Epidermal melanocyte (primary cell): Measurements from ENCODE around the gene CCR6.

Source experiments
- DNase-seq: peaks from one replicate; pipeline ENCODE4 v3.0.0; 2011; ENCODE audit warnings: low spot score; ENCODE audit not compliant: insufficient read length

The CCR6 gene

GRCh38 chr6:167119670-167120582 lies 3.0 kb upstream of the CCR6 start:
- DNase-seq = no peak

GRCh38 chr6:167120583-167120903 lies 2.4 kb upstream of the CCR6 start:
- DNase-seq = no peak

DNA sequence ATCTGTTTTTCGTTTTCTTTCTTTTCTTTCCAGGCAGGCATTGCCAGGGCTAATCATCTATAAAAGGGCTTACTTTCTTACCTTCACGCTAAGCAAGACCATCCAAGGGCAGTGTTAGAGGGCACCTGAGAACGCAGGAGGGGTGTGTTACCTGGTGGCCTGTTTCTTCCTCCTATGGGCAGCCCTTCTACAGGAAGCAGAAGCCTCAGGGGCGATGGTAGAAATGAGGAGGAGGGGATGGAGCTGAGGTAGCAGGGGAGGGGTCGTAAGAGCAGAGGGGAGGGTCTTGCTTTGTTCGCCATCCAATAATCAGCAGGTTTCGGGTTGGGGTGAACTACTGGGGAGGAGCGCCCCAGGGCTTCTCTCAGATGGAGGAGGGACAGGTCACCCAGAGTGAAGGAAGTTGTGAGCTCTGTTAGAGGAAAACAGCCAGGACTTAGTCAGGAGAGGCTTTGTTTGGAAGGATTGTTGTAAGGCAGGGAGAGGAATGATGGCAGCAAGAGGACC lies 1.5 kb upstream of the CCR6 start:
- DNase-seq = no peak

DNA sequence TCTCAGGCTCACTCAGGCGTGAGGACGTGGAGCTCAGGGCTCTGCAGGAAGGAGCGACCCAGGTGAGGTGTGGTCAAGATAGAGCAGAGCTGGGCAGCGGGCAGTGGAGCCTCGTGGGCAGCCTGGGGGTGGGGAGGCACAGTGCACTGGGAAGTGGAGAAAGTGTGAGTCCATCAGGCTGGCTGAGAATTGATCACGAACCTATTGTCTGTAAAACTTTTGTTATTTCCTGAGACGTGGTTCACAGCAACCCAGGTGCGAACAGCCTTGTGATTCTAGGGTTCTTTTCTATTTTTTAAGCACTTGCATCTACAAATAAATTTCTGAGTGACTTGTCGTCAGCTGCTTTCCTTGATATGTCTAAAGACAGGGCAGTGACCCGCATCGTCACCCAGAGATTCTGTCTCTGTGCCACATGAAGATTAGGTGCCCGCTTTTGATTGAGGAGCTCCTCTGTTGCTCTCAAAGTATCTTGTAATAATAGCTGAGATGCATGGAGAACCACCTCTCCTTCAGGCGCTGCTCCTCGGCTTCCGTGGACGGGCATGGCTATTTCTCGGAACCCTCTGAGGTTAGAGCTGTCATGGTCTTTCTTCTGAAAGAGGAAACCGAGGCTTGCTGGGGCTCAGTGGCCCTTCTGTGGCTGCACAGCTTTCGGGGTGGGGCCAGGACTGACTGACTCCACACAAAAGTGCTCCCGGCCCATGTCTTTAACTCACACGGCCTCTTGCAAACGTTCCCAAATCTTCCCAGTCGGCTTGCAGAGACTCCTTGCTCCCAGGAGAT lies 662 bp upstream of the CCR6 start:
- no peak for DNase-seq

- DNase-seq = no peak
Observed at GRCh38 chr6:167124753-167125152, 1.9 kb downstream of the CCR6 start.

DNA sequence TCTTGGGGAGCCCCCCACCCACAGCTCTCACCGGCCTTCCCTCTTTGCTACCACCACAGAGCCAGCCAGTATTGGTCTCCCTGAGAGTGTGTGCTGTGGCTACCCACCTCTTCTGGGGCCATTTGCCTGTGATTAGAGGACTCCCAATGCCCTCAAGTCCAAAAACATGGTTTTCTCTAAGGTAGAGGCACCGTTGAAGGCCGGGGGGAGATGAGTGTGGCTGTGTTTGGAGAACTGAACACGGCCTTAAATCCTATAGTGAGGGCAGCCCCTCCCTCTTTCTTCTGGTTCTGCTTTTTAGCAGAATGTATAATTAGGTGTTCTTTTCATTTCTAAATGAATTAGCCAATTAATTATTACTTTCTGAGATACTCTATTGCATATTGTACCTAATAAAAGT lies 2.5 kb downstream of the CCR6 start:
- no peak for DNase-seq

GRCh38 chr6:167125855-167126349 lies 3.0 kb downstream of the CCR6 start:
- DNase-seq = no peak

- no peak for DNase-seq
Observed at GRCh38 chr6:167127785-167128531, 5.1 kb downstream of the CCR6 start.

GRCh38 chr6:167129159-167129558 lies 6.3 kb downstream of the CCR6 start:
- no peak for DNase-seq

- no peak for DNase-seq
Observed at GRCh38 chr6:167129562-167129961, 6.7 kb downstream of the CCR6 start.

- no peak for DNase-seq
Observed at GRCh38 chr6:167130008-167130677, 7.2 kb downstream of the CCR6 start.

- DNase-seq = no peak
Observed at GRCh38 chr6:167130712-167131684, 8.1 kb downstream of the CCR6 start.

- no peak for DNase-seq
Observed at GRCh38 chr6:167134448-167135328, 11.8 kb downstream of the CCR6 start.

DNA sequence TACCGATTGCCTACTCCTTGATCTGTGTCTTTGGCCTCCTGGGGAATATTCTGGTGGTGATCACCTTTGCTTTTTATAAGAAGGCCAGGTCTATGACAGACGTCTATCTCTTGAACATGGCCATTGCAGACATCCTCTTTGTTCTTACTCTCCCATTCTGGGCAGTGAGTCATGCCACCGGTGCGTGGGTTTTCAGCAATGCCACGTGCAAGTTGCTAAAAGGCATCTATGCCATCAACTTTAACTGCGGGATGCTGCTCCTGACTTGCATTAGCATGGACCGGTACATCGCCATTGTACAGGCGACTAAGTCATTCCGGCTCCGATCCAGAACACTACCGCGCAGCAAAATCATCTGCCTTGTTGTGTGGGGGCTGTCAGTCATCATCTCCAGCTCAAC lies 13.5 kb downstream of the CCR6 start:
- DNase-seq = no peak

DNA sequence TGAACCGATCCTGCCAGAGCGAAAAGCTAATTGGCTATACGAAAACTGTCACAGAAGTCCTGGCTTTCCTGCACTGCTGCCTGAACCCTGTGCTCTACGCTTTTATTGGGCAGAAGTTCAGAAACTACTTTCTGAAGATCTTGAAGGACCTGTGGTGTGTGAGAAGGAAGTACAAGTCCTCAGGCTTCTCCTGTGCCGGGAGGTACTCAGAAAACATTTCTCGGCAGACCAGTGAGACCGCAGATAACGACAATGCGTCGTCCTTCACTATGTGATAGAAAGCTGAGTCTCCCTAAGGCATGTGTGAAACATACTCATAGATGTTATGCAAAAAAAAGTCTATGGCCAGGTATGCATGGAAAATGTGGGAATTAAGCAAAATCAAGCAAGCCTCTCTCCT lies 14.2 kb downstream of the CCR6 start:
- DNase-seq = no peak

- DNase-seq = no peak
Observed at GRCh38 chr6:167137881-167138280, 15.0 kb downstream of the CCR6 start.

DNA sequence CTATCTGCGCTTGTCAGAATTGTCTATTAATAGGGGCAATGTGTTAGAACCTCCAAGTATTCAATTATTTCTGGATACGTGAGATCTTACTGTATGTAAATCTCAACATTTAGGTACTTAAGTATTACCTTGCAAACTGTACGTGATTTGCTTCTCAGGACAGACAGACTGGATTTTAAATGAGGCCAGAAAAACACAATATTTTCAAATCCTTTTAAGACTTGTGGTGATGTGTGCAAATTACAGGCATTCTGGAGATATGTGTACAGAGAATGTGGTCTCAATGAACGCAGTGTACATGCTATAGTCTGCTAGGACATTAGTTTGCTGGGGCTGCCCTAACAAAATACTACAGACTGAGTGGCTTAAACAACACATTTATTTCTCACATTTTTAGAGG lies 16.9 kb downstream of the CCR6 start:
- DNase-seq = no peak

GRCh38 chr6:167140589-167141474 lies 17.9 kb downstream of the CCR6 start:
- DNase-seq = no peak
